GM20431 (cell line): ENCODE results near the gene DR1.
"Not testable (repeated sequence)": the region's sequence is repeated elsewhere in the genome, so short reads cannot be mapped to it uniquely, and the experiment has no call there.

Experiments
- in situ Hi-C: fragments of 300-500 bp; cut with MseI, MboI; formaldehyde crosslinking; loops from one replicate; pipeline ENCODE4 v1.15.0; 2020; ENCODE audit warnings: low sequenced_read_pairs; ENCODE audit not compliant: unreplicated experiment

The DR1 gene

GRCh38 chr1:93338387-93339146 lies 7.1 kb upstream of the DR1 start:
- in situ Hi-C loops, result no loop called here

DNA sequence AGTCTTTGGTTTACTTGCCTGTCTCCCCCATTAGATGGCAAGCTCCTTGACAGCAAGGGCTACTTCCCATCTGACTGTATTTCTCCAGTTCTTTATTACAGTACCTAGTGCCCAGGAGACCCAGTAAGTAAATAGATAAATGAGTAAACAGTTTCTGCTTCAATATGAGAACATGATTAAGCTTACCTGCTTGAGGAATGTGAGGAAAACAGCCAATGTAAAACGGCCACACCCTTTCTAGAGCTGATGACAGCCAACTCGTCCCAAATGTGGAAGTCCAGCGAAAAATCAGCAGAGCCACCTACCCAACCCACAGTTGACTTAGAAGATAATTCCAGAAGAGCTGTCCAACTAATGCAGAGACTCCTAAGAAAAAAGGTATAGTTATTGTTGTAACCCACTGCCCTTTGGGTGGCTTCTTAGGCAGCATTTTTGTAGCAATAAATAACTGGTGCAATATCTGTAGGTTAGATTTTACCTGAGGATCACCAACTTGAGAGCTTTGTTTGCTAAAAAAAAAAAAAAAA lies 6.5 kb upstream of the DR1 start:
- in situ Hi-C loops, result no loop called here

DNA sequence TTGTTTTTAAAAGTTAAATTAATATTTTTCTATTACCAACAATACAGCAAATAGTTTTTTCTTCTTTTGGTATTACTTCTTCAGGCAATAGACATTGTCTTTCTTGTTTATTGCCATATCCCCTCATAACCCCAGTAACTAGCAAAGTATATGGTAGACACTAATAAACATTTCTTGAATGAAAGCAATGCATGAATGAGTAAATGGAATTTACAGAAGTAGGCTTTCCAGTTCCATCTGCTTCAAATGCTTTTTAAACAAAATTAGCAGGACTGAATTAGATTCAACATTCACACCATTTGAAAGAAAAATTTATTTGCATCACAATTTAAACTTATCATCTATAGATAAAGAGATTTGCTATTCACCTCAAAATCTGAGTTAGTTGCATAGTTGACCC lies 5.6 kb upstream of the DR1 start:
- in situ Hi-C loops, result no loop called here

GRCh38 chr1:93344484-93344883 lies 1.2 kb upstream of the DR1 start:
- in situ Hi-C loops, result no loop called here

DNA sequence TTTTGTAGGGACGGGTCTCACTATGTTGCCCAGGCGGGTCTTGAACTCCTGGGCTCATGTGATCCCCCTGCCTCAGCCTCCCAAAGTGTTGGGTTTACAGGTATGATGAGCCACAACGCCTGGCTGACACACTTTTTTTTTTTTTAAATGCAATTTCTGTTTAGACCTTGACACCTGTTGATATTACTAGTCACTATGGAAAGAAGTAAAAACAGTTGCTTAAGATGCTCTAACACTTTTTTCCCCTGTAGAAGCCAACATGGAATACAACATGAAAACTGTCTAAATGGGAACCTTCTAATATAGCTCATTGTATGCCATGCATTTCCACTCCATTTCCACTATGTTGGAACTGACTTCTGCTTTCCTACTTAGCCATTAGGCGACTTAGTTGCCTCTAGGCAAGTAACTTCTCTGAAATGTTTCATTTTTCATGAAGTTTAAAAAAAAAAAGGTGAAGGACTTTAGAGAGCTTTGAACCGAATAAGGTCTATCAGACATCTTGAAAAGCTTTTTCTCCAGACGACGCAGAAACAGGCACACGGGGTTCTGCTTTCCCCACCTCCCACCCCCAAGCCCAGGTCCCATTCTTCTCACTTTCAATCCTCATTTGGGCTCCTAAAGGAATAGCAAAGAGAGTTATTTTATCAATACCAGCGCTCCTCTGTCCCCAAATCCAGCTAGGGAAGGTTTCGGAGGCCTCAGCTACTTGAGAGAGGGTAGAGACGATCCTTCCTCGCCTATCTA lies 648 bp upstream of the DR1 start:
- in situ Hi-C loops, result no loop called here

DNA sequence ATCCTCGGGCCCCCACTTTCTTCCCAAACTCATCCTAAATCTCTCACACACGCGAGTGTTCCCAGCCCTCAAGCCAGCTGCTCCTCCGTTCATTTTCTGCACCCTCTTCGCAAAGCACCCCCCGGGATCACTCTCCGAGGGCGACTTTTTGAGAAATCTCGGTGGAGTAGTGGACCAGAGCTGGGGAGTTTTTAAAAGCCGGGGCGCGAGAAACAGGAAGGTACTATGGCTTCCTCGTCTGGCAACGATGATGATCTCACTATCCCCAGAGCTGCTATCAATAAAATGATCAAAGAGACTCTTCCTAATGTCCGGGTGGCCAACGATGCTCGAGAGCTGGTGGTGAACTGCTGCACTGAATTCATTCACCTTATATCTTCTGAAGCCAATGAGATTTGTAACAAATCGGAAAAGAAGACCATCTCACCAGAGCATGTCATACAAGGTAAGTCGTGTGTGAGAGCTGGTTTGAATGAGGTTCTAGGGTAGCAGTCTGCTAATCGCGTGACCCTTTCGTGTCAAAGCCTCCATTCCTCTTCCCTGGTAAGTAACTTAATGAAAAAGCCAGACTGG lies 800 bp downstream of the DR1 start:
- in situ Hi-C loops, result no loop called here

GRCh38 chr1:93347334-93347899 lies 1.7 kb downstream of the DR1 start:
- in situ Hi-C loops, result no loop called here

DNA sequence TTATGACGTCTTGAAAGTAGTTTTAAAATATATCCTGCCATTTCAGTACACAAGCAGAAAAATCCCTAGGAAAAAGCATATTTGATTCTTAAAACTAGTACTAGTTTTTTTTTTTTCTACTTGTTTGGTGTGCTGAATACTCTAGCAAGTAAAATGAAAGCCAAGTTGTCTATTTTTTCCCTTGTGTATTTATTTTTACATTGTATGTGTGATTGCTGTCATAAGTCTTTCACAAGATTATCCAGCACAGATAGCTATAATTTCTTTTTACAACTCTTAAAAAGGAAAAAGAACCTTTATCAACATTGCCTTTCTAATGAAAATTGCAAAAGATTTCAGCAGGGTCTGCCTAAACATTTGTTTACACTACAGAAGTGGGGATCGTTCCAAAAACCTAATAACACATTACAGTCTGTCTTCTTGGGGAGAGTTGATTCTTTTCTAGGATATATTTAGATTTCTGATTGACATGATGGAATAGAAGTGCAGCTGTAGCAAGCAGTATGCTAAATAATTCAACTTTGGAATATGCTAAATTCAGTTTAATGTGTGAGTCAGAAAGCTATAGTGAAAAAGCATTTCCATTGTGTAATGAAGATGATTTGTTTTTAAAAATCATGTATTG lies 2.5 kb downstream of the DR1 start:
- in situ Hi-C loops, result no loop called here

- in situ Hi-C loops, result no loop called here
Measured at GRCh38 chr1:93349231-93350135, 3.8 kb downstream of the DR1 start.

- in situ Hi-C loops, result no loop called here
Measured at GRCh38 chr1:93350322-93350721, 4.6 kb downstream of the DR1 start.

GRCh38 chr1:93350875-93351274 lies 5.2 kb downstream of the DR1 start:
- in situ Hi-C loops, result no loop called here

GRCh38 chr1:93351346-93351745 lies 5.6 kb downstream of the DR1 start:
- in situ Hi-C loops, result not testable (repeated sequence)

- in situ Hi-C loops, result no loop called here
Measured at GRCh38 chr1:93352376-93352775, 6.7 kb downstream of the DR1 start.

GRCh38 chr1:93353286-93353685 lies 7.6 kb downstream of the DR1 start:
- in situ Hi-C loops, result no loop called here

DNA sequence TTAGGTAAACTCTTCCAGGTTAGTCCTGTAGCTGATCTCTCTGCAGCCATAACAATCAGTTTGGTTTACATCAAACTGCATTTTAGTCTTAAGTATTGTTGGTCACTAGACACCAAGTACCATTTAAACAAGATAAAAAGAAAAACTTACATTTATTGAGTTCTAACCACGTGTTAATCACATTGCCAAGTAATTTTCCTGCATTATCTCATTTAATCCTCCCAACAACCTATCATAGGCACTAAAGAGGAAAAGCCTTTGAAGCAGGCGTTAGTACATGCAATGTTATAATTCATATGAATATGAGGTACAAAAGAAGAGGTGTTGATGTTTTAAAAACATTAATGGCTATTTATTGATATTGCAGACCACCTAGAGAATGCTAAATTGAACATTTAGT lies 9.0 kb downstream of the DR1 start:
- in situ Hi-C loops, result no loop called here

DNA sequence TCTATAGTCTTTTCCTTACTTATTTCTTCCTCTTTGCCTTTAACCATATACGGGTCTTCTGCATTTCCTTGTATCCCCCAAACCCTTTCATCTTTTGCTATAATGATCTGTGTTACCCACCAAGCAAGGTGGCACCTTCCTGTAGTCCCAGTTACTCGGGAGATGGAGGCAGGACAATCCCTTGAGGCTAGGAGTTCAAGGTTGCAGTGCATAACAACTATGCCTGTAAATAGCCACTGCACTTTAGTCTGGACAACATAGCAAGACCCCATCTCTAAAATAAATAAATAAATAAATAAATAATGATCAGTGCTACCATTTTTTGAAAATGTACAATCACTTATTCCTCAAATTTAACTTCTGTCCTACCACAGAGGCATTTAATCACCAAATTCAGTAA lies 11.5 kb downstream of the DR1 start:
- in situ Hi-C loops, result no loop called here

GRCh38 chr1:93358293-93358692 lies 12.6 kb downstream of the DR1 start:
- in situ Hi-C loops, result no loop called here

DNA sequence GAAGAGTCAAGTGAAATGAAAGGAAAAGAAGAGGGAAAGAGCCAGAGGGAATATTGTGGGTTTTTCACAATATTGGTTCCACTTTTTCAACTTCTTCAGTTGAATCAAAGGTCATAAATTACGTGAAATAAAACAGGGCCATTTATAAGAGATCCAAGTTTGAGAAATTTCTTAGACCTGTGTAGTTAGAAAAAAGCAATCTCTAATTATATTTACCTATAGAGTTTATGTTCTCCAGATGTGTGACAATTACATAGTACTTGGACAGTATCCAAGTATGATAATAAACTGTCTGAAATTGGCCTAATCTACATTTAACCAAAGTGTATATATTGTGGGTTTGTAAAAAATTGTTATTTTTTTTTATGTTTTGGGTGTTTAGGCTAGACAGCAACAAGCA lies 14.4 kb downstream of the DR1 start:
- in situ Hi-C loops, result no loop called here

DNA sequence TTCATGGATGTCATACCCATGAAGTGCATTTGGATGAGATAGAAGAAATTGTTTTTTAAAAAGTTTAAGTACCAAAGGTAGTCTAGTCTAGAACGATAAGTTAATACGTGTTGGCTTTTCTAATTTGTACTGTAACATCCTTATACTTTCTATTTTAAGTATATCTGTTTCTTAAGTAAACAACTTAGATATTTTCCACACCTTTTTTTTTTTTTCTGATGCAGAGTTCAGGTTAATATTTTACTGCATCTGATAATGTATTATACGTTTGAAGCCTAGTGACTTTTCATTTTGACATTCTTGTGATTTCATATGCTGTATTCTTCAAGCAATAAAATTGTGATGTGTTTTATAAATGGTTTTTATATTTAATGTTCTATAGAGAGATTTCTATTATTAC lies 16.5 kb downstream of the DR1 start:
- in situ Hi-C loops, result no loop called here
